SK-N-SH (cell line): Measurements from ENCODE around the gene CGB8.

Source experiments
- CHD2 ChIP-seq: fragments of 150-350 bp; IDR thresholded peaks from 2 replicates; pipeline ENCODE4 v1.6.1; 2018; ENCODE audit warnings: low read length; ENCODE audit not compliant: partially characterized antibody
- CTCF ChIP-seq: fragments of 200-600 bp; sonication (generic); IDR thresholded peaks from 2 replicates; pipeline ENCODE4 v1.6.1; 2017; ENCODE audit warnings: antibody characterized with exemption, mild to moderate bottlenecking, moderate library complexity
- EP300 ChIP-seq, 2 experiments: IDR thresholded peaks; 2 replicates each; pipeline versions ENCODE4 v1.4.0 to v1.6.1; 2012; ENCODE audit warnings: borderline replicate concordance in 1 of 2, low read depth in 1 of 2, low read length in 1 of 2
- MAX ChIP-seq: IDR thresholded peaks from 2 replicates; pipeline ENCODE4 v1.4.0; 2012; ENCODE audit warnings: low read depth
- MXI1 ChIP-seq: IDR thresholded peaks from 2 replicates; pipeline ENCODE4 v1.6.1; 2012; ENCODE audit warnings: mild to moderate bottlenecking, low read depth, low read length, improper control_type of control experiment
- POLR2AphosphoS5 ChIP-seq: IDR thresholded peaks from 2 replicates; pipeline ENCODE4 v1.6.1; 2012; ENCODE audit warnings: low read depth, low read length
- RAD21 ChIP-seq: IDR thresholded peaks from 2 replicates; pipeline ENCODE4 v1.6.1; 2012; ENCODE audit warnings: mild to moderate bottlenecking, low read length
- RCOR1 ChIP-seq: fragments of 150-350 bp; IDR thresholded peaks from 2 replicates; pipeline ENCODE4 v1.6.1; 2017; ENCODE audit warnings: antibody characterized with exemption, low read length
- TAF1 ChIP-seq: IDR thresholded peaks from 2 replicates; pipeline ENCODE4 v1.6.1; 2012; ENCODE audit warnings: low read depth, mild to moderate bottlenecking, low read length, moderate library complexity, borderline replicate concordance
- YY1 ChIP-seq: IDR thresholded peaks from 2 replicates; pipeline ENCODE4 v1.4.0; 2012; ENCODE audit warnings: low read depth, mild to moderate bottlenecking

- TF ChIP-seq RAD21: no peak
- no peak for TF ChIP-seq CTCF
- TF ChIP-seq MAX: no peak
- TF ChIP-seq POLR2AphosphoS5: no peak
- no peak for TF ChIP-seq EP300 (IDR thresholded peaks at IDR 0.05; ENCODE audit: borderline replicate concordance in 1 of 2, low read depth in 1 of 2, low read length in 1 of 2)
- TF ChIP-seq YY1: no peak
- no peak for TF ChIP-seq TAF1
- TF ChIP-seq MXI1: no peak
- TF ChIP-seq CHD2: no peak
- TF ChIP-seq RCOR1: no peak
These were observed 36.9 kb upstream of the CGB8 start for GRCh38 chr19:49085868-49086232.
